HG02623 (cell line): ENCODE results near the gene SBNO1.
"Not testable (repeated sequence)": the region's sequence is repeated elsewhere in the genome, so short reads cannot be mapped to it uniquely, and the experiment has no call there.

Experiments used
- ATAC-seq: cut with Tn5 transposase; IDR thresholded peaks from one replicate; pipeline ENCODE4 v1.9.1; 2021; ENCODE audit warnings: moderate library complexity; ENCODE audit not compliant: unreplicated experiment

Gene SBNO1

GRCh38 chr12:123351349-123351748 lies 13.3 kb downstream of the SBNO1 start:
- ATAC-seq: no peak

GRCh38 chr12:123346946-123347345 lies 17.7 kb downstream of the SBNO1 start:
- no peak for ATAC-seq

GRCh38 chr12:123344086-123344485 lies 20.6 kb downstream of the SBNO1 start:
- ATAC-seq: no peak

DNA sequence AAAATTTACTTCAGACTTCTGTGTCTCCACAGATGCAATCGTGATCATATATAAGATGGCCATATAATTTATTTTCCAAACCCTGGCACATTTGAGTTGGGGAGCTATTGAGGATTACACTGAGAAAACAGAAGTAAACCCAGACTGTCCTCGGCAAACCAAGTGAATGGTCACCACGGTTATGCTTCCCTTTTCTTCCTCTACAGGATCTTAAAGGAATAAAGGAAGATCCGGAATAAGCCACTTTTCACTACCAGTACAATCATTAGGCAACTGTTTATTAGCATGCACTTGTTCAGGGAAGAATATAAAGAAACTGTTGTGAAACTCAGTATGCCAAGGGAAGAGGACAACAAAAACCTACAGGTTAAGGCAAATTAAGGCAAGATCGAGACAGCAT lies 27.6 kb downstream of the SBNO1 start:
- no peak for ATAC-seq

- ATAC-seq: no peak
Observed at GRCh38 chr12:123336530-123336929, 28.1 kb downstream of the SBNO1 start.

DNA sequence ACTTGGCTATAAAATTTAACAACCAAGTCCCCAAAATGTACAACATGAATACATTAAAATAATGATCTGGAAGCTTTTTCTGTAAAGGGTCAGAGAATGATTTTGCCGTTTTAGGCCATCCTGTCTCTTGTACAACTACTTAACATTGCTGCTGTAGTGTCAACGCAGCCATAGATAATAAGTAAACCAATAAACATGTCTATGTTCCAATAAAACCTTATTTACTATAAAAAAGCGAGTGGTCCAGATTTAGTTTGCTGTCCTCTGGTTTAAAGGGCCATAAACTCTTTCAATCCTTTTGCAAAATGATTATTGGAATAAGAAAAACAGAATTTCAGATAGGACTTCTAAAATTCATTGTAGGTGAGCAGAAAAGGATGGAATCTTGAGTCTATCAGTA lies 29.2 kb downstream of the SBNO1 start:
- no peak for ATAC-seq

DNA sequence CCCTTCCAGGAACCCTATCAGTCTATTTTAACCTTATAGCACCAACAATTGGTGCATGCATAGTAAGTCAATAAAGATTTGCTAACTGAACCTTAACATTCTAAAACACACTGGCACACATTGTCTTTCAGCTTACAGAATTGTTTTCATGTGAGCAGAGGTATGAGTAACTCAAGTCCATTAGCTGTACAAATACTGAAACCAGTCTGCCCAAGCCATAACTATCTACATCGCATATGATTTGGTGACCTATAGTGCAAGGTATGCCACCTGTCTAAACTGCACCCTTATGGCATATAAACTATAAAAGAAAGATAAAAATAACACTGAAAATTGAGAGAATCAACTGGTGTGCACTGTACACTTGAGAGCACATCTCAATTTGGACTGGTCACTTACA lies 34.8 kb downstream of the SBNO1 start:
- ATAC-seq: no peak

GRCh38 chr12:123319826-123320225 lies 44.8 kb downstream of the SBNO1 start:
- no peak for ATAC-seq

DNA sequence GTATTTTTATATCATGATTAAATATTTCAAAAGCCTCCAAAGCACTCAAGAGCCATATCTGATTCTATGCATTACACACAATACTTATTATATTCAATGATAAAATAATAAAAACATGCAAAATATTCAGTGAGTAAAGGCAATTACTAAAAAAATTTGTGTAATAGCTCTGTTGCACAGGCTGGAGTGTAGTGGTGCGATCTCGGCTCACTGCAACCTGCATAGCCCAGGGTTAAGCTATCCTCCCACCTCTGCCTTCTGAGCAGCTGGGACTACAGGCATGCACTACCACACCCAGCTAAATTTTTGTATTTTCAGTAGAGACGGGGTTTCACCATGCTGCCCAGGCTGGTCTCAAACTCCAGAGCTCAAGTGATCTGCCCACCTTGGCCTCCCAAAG lies 45.4 kb downstream of the SBNO1 start:
- no peak for ATAC-seq

DNA sequence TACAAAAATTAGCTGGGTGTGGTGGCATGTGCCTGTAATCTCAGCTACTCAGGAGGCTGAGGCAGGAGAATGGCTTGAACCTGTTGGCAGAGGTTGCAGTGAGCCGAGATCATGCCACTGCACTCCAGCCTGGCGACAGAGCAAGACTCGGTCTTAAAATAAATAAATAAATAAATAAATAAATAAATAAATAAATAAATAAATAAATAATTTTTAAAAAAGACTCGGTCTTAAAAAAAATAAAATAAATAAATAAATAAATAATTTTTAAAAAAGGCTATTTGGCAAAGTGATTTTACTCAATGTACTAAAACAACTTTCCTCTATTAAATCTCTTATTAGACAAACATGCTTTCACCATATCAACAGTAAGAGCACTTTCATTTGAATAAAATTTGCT lies 51.6 kb downstream of the SBNO1 start:
- not testable (repeated sequence) for ATAC-seq

- no peak for ATAC-seq
Observed at GRCh38 chr12:123306200-123306599, 58.4 kb downstream of the SBNO1 start.

DNA sequence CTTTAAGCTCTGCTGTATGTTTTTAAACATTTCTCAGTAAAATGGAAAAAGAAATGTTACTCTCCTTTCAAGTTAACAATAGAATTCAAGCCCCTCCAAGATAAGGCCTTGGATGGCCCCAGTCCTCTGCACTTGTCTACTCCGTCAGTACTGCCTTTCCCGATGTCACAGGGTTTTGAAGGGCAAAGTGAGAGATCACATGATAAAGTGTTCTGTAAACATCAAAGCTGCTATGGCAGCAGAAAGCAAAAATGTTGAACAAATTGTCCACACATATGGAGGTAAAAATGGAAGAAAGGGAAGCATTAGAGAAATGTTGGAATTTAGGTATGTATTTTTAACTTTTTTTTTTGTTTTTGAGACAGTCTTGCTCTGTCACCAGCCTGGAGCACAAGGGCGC lies 59.5 kb downstream of the SBNO1 start:
- ATAC-seq: no peak

- no peak for ATAC-seq
Observed at GRCh38 chr12:123293178-123293760, 71.4 kb downstream of the SBNO1 start.

DNA sequence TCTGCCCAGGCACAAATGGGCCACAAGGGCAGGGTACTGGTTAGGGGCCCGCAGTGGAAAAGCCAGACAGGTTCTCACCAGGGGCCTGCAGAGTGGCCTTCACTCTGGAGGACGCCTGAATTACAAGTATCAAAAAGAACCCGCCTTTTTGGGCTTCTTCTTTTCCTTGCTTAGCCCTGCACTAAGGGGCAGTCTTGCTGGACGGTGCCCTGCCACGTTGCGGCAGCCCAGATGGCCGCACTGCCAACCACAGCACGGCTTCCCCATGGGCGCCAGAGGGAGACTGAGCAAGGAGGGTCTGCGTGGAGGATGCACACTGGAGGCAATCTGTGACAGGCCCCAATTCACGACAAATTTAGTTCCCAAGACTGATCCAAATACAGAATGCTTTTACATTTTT lies 74.7 kb downstream of the SBNO1 start:
- no peak for ATAC-seq

DNA sequence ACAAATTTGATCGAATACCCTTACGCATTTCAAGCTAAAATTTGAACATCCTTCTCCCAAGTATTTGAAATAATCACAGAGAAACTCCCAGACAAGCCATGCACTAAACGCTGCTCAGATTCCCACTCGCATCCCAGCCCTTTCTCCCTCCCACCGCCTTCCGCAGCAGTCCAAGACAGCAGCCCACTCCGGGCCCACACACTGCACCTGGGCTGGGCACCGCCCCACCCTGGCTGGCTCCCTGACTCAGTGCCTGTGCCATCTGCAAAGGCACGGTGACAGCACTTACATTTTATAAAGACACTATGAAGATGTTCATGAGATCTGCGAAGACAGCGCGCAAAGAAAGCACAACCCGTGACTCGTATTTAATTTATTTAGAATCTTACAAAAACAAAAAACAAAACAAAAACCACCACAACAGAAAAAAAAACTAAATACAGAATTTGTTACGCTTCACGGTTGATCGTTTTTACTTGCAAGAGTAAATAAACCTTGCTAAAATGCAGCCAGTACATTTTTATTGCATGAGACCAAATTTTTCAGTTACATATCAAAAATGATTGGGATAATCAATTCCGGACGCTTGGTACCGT lies 75.8 kb downstream of the SBNO1 start:
- ATAC-seq: no peak

DNA sequence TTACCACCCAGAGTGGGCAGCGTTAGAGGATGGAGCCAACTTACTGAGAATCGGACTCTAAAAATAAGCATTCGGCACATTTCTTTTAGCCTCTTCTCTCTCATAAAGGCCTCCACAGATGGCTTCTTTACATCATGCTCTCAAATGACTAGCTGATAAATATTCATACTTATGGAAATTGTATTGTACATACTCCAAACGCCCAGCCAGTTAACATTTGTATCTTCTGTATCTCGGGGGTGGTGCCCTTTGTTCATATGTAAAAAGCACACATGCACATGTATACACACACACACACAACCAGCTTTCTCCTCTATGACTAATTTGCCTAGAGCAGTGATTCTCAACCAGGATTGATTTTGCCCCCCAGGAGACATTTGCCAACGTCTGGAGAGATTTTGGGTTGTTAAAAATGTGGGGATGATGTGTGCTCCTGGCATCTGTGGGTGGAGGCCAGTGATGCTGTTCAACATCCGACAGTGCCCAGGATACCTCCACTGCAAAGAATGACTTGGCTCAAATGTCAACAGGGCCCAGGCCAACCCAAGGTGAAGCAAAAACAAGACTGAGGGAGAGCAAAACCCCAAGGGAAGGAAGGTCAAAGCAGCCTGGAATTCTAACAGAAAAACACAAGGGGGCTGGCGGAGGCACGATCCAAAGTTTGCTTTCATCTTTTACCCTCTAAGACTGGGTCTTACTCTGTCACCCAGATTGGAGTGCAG lies 77.8 kb downstream of the SBNO1 start:
- ATAC-seq: no peak

GRCh38 chr12:123284669-123285068 lies 80.0 kb downstream of the SBNO1 start:
- ATAC-seq: no peak

DNA sequence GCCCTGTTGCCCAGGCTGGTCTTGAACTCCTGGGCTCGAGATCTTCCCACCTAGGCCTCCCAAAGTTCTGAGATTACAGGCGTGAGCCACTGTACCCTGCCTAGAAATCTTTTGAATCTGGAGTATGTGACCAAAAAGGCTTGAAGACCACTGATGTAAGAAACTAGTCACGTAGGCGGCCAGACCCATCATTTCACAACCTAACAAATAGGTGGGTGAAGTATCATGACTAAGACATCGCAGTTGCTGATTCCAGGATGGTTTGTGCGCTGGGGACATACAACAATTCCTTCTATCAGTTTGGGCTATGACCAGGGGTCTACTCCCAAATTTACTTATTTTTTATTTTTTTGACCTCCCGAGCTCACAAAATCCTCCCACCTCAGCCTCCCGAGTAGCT lies 81.2 kb downstream of the SBNO1 start:
- ATAC-seq: no peak

DNA sequence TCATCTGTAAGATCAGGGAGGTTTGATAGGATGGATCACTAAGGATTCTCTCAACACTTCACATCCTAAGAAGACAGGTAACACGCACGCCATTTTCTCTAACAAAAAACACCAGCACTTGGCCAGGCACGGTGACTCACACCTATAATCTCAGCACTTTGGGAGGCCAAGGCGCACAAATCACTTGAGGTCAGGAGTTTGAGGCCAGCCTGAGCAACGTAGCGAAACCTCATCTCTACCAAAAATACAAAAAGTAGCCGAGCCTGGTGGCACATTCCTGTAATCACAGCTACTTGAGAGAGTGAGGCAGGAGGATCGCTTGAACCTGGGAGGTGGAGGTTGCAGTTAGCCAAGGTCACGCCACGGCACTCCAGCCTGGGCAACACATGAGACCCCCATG lies 82.5 kb downstream of the SBNO1 start:
- ATAC-seq: no peak

DNA sequence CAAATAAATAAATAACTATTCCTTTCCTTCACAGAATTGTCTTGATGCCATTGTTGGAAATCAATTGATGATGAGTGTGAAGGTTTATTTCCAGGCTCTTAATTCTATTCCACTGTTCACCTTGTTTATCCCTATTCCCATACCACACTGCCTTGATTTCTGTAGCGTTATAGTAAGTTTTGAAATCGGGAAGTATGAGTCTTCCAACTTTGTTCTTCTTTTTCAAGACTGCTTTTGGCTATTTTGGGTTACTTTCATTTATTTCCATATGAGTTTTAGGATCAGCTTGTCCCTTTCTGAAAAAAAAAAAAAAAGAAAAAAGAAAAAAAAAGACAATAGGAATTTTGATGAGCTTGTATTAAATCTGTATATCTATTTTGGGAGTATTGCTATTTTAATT lies 83.7 kb downstream of the SBNO1 start:
- ATAC-seq: no peak

DNA sequence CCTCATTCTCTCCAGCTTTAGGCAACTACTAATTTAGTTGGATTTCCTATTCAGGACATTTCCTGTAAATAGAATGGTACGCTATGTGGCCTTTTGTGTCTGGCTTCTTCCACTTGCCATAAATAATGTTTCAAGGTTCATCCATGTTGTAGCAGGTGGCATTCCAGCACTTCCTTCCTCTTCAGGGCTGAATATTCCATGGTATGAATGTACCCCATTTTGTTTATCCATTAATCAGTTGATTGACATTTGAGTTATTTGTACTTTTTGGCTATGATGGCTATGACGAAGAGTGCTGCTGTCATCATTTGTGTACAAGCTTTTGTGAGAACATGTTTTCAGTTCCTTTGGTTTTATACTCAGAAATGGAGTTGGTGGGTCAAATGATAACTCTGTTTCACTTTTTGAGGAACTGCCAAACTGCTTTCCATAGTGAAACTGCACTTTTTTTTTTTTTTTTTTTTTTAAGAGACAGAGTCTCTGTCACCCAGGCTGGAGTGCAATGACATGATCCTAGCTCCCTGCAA lies 86.5 kb downstream of the SBNO1 start:
- peak; percentile 50 for ATAC-seq

DNA sequence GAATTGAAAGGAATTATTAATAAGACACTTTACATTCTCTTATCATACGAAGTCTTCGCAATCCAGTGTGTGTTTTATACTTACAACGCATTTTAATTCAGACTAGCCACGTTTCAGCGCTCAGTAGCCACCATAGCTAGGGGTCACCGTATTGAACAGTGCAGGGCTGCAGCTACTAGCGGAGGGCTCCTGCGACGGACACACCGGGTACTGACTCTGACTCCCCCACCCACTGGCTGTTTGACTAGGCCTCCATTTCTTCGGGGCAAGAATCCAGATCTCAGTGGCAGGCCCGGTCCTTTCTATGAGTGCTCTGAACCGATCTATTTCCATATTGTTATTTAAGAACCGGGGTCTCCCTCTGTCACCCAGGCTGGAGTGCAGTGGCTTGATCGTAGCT lies 91.5 kb downstream of the SBNO1 start:
- no peak for ATAC-seq
